OCI-LY3 (cell line): ENCODE results near the gene RLN2.

ENCODE experiments used
- H2AFZ ChIP-seq: fragments of 200-600, 300-600 bp; shearing (Covaris generic); 2 replicates; pipeline ENCODE4 v1.6.0; 2014; ENCODE audit warnings: antibody characterized with exemption, low read depth, low read length
- H3K27ac ChIP-seq: fragments of 200-600, 300-600 bp; sonication (generic); 2 replicates; pipeline ENCODE4 v1.5.1; 2014; ENCODE audit warnings: mild to moderate bottlenecking, low read length, moderate library complexity, mixed read lengths
- H3K27me3 ChIP-seq: fragments of 200-600, 300-600 bp; sonication (generic); 2 replicates; pipeline ENCODE4 v1.6.1; 2014; ENCODE audit warnings: low read depth, low read length, mixed read lengths
- H3K36me3 ChIP-seq: fragments of 200-600, 300-600 bp; sonication (generic); replicated peaks from 2 replicates; pipeline ENCODE3; 2014; ENCODE audit warnings: low read depth, low read length, mixed read lengths
- H3K4me1 ChIP-seq: fragments of 300-600, 200-600 bp; sonication (generic); 2 replicates; pipeline ENCODE4 v1.6.1; 2014; ENCODE audit warnings: low read length, mixed read lengths
- H3K4me2 ChIP-seq: fragments of 200-600, 300-600 bp; sonication (generic); 2 replicates; pipeline ENCODE4 v1.6.1; 2014; ENCODE audit warnings: low read length, mixed read lengths
- H3K4me3 ChIP-seq: fragments of 300-600, 200-600 bp; sonication (generic); 2 replicates; pipeline ENCODE4 v1.5.1; 2014; ENCODE audit warnings: antibody characterized with exemption, mild to moderate bottlenecking, low read length, moderate library complexity
- H3K79me2 ChIP-seq: fragments of 300-600, 200-600 bp; shearing (Covaris generic); 2 replicates; pipeline ENCODE4 v1.6.1; 2014; ENCODE audit warnings: mild to moderate bottlenecking, low read length, mixed read lengths
- H3K9ac ChIP-seq: fragments of 300-600, 200-600 bp; shearing (Covaris generic); 2 replicates; pipeline ENCODE4 v1.6.0; 2014; ENCODE audit warnings: mild to moderate bottlenecking, low read length, moderate library complexity
- H3K9me3 ChIP-seq: fragments of 200-600, 300-600 bp; shearing (Covaris generic); 2 replicates; pipeline ENCODE4 v1.6.1; 2014; ENCODE audit warnings: low read length, mixed read lengths; ENCODE audit not compliant: insufficient read depth
- H4K20me1 ChIP-seq: fragments of 200-600, 300-600 bp; sonication (generic); 2 replicates; pipeline ENCODE4 v1.6.1; 2016; ENCODE audit warnings: low read length, mixed read lengths; ENCODE audit not compliant: insufficient read depth
- CTCF ChIP-seq: fragments of 200-600, 300-600 bp; sonication (generic); IDR thresholded peaks from 2 replicates; pipeline ENCODE4 v1.5.1; 2014; ENCODE audit warnings: antibody characterized with exemption, low read length, low read depth
- EZH2phosphoT487 ChIP-seq: fragments of 200-600 bp; shearing (Covaris generic); IDR thresholded peaks from 2 replicates; pipeline ENCODE4 v1.6.1; 2018; ENCODE audit warnings: antibody characterized with exemption, mixed run types, low read depth

RLN2 gene

GRCh38 chr9:5265939-5266338 is 38.6 kb downstream of the RLN2 start:
- no peaks in the 10 kb centered on the region for H3K79me2 ChIP-seq
- H3K9ac ChIP-seq, result no peak overlapping the region
- no peak overlapping the region for H2AFZ ChIP-seq
- no peaks in the 10 kb centered on the region for H3K27me3 ChIP-seq
- H3K4me2 ChIP-seq, result no peak overlapping the region
- H3K27ac ChIP-seq, result no peak overlapping the region
- H3K4me1 ChIP-seq, result 0 out of 2 replicates have a peak, but pooled peaks cover 3% of the 10 kb centered on the region
- H4K20me1 ChIP-seq, result no peaks in the 10 kb centered on the region
- H3K4me3 ChIP-seq, result no peak overlapping the region
- H3K36me3 ChIP-seq, result no peaks in the 10 kb centered on the region
- no peaks in the 10 kb centered on the region for H3K9me3 ChIP-seq
- TF ChIP-seq EZH2phosphoT487 (no peak), CTCF (peak; percentile 27; the same call in 1 of the 2 replicates)

GRCh38 chr9:5264219-5264595 is 40.3 kb downstream of the RLN2 start:
- Histone ChIP-seq H3K27me3 (no peaks in the 10 kb centered on the region), H4K20me1 (no peaks in the 10 kb centered on the region), H3K4me3 (no peak overlapping the region), H3K4me1 (0 out of 2 replicates have a peak, but pooled peaks cover 3% of the 10 kb centered on the region), H3K9ac (no peak overlapping the region), H3K9me3 (no peaks in the 10 kb centered on the region), H3K4me2 (peak overlapping the region; percentile 47; the same call in 1 of the 2 replicates), H3K27ac (no peak overlapping the region), H2AFZ (peak overlapping the region; percentile 75; the same call in 1 of the 2 replicates), H3K79me2 (no peaks in the 10 kb centered on the region), H3K36me3 (no peaks in the 10 kb centered on the region)
- TF ChIP-seq EZH2phosphoT487 (no peak), CTCF (no peak)

GRCh38 chr9:5263351-5264218 is 40.9 kb downstream of the RLN2 start:
- Histone ChIP-seq H3K36me3 (no peaks in the 10 kb centered on the region), H3K9me3 (no peaks in the 10 kb centered on the region), H3K4me1 (0 out of 2 replicates have a peak, but pooled peaks cover 3% of the 10 kb centered on the region), H3K4me3 (no peak overlapping the region), H3K27ac (no peak overlapping the region), H2AFZ (peak overlapping the region; percentile 75), H3K27me3 (no peaks in the 10 kb centered on the region), H4K20me1 (no peaks in the 10 kb centered on the region), H3K4me2 (peak overlapping the region; percentile 47), H3K79me2 (no peaks in the 10 kb centered on the region), H3K9ac (no peak overlapping the region)
- TF ChIP-seq EZH2phosphoT487 (no peak), CTCF (peak; percentile 52)
